ENCODE data around the gene MAP2K2.

Gene MAP2K2

DNA sequence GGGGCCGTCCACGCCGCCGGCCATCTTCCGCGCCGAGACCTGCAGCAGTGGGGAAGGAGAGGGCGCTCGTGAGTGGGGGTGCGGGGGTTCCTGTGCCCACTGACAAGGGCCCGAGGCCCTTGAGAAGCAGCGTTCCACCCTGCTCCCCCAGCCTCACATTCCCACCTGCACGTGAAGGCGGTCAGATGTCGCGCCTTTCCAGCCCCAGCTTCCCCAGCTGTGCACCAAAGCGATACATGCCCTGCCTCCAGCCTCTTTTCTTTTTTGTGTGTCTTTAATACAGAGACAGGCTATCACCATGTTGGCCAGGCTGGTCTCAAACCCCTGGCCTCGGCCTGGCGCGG lies 68.7 kb downstream of the MAP2K2 start:
- no peak overlapping the region for H3K4me3 ChIP-seq (ENCODE audit: low read depth, low read length)
- TF ChIP-seq, protein P1, sequence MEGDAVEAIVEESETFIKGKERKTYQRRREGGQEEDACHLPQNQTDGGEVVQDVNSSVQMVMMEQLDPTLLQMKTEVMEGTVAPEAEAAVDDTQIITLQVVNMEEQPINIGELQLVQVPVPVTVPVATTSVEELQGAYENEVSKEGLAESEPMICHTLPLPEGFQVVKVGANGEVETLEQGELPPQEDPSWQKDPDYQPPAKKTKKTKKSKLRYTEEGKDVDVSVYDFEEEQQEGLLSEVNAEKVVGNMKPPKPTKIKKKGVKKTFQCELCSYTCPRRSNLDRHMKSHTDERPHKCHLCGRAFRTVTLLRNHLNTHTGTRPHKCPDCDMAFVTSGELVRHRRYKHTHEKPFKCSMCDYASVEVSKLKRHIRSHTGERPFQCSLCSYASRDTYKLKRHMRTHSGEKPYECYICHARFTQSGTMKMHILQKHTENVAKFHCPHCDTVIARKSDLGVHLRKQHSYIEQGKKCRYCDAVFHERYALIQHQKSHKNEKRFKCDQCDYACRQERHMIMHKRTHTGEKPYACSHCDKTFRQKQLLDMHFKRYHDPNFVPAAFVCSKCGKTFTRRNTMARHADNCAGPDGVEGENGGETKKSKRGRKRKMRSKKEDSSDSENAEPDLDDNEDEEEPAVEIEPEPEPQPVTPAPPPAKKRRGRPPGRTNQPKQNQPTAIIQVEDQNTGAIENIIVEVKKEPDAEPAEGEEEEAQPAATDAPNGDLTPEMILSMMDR (IDR thresholded peaks at IDR 0.05; ENCODE audit: low read depth, low read length), result no peak
- DNase-seq (ENCODE audit: low read depth, low spot score), result no peak
- in situ Hi-C loops (cut with HindIII; ENCODE audit: low sequenced_read_pairs), result no loop called here

DNA sequence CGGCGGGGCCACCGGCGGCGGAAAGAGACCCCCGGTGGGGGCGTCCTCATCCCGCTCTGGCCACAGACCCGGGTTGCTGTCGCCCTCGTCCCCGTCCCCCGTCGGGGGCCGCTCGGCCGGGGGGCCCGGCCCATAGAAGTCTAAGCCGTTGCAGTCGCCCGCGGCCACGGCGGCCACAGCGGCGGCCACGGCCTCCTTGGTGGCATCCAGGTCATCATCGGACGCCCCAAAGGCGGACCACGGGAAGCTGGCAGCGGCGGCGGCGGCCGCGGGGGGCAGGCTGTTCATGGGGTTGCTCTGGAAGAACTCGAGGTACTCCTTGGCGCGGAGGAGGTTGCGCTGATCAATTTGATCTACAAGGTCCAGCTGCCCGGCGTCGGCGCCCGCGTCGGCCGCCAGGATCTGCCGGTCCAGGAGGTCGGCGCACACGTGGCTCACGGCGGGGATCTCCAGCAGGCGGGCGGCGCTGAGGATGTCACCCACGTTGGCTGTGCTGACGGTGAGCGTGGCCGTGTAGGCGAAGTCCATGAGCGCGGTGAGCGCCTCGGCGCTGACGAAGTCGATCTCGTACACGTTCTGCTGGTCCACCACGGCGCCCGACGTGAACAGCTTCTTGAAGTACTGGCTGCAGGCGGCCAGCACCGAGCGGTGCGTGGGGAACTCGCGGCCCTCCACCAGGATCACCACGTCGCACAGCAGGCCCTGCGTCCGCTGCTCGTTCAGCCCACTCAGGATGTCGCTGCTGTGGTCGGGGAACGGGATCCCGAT lies 69.3 kb downstream of the MAP2K2 start:
- TF ChIP-seq, protein P1 (IDR thresholded peaks at IDR 0.05; ENCODE audit: low read depth, low read length), result no peak
- DNase-seq (ENCODE audit: low read depth, low spot score), result no peak
- in situ Hi-C loops (cut with HindIII; ENCODE audit: low sequenced_read_pairs), result no loop called here
- no peak overlapping the region for H3K4me3 ChIP-seq (ENCODE audit: low read depth, low read length)

DNA sequence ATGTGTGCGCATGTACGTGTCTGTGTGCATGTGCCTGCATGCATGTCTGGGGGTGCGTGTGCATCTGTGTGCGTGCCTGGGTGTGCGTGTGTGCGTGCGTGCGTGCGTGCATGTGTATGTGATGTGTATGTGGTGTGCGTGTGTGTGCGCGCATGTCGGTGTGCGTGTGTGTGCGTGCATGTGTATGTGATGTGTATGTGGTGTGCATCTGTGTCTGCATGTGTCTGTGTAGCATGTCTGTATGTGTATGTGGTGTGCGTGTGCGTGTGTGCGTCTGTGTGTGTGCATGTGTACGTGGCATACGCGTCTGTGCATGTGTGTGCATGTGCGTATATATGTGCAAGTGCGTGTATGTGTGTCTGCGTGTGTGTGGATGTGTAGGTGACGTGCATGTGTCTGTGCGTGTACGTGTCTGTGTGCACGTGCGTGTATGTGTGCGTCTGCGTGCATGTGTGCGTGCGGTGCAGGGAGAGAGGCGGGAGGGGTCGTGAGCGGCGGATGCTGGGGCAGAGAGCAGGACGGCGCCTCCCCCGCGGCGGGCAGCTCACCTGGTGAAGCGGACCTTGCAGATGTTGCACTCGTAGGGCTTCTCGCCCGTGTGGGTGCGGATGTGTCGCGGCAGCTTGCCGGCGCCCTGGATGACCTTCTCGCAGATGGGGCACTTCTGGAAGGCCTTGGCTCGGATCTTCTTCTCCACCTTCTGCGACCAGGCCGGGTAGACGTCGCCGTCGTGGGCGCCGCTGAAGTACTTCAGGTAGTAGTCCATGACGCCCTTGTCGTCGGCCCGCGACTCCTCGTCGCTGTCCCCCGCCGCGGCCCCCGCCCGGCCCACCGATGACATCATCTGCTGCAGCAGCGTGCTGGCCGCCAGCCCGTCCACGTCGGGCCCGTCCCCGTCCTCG lies 70.2 kb downstream of the MAP2K2 start:
- TF ChIP-seq, protein P1 (IDR thresholded peaks at IDR 0.05; ENCODE audit: low read depth, low read length), result no peak
- H3K4me3 ChIP-seq (ENCODE audit: low read depth, low read length), result no peak overlapping the region
- DNase-seq (ENCODE audit: low read depth, low spot score), result no peak
- in situ Hi-C loops (cut with HindIII; ENCODE audit: low sequenced_read_pairs), result no loop called here

DNA sequence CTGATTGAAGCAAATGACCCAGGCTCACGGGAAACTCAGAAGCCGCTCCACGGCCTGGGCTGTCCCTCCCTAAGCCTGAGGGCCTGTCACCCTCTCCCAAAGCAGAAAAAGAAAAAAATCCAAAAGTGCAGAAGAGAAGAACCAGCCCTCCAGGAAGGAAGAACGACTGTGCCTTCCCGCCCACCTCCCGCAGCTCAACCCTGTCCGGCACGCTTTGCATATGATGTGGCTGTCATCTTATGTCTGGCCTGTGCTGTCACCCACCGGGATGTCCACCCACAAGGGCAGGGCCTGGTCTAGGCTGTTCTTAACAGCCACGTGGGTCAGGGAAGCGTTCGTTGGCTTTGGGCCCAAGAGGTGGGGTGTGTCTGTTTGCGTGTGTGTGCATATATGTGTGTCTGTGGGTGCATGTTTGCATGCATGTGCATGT lies 70.9 kb downstream of the MAP2K2 start:
- in situ Hi-C loops (cut with HindIII; ENCODE audit: low sequenced_read_pairs), result no loop called here
- DNase-seq (ENCODE audit: low read depth, low spot score), result no peak

DNA sequence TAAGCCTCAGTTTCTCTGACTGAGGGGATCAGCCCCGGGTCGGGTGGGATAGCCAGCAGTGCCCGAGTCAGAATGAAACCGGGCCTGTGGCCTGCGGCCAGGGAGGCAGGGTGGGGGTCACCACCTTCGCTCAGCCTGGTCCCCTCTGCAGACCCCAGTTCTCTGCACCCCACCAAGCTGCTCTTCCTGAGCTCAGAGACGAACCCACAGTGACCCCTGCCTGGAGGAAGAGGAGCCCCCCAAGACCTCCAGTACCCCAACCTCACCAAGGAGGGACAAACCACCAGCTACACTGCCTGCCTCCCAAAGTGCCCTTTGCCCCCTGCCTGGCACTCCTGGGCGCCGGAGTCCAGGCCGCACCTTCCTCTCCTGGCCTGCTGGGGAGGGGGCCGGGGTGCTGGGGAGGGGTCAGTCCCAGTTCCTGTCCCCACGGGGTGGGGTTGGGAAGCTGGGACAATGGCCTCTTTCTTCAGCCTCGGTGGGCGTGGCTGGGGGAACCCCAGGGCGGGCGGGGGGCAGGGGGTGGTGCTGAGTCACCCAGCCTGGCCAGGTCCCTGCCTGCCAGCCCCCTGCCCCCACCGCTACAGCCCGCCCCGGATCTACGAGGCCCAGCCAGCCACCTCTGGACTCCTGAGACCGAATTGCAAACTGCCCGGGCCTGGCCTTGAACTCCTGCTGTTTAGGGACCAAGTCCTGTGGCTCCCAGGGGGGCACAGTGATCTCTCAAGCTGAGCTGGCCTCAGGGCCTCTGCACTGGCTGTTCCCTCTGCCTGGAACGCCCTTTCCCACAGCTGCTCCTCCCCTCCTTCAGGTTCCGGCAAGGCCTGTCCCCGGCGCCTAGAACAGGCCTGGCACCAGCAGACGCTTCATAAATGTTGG lies 71.6 kb downstream of the MAP2K2 start:
- H3K4me3 ChIP-seq (ENCODE audit: low read depth, low read length), result no peak overlapping the region
- in situ Hi-C loops (cut with HindIII; ENCODE audit: low sequenced_read_pairs), result no loop called here
- TF ChIP-seq, protein P1 (IDR thresholded peaks at IDR 0.05; ENCODE audit: low read depth, low read length), result no peak
- DNase-seq (ENCODE audit: low read depth, low spot score), result no peak

More for the DNA sequence above, 70.9 kb downstream of the MAP2K2 start:
- TF ChIP-seq, protein P1 (IDR thresholded peaks at IDR 0.05; ENCODE audit: low read depth, low read length), result no peak
- no peak overlapping the region for H3K4me3 ChIP-seq (ENCODE audit: low read depth, low read length)

All from astrocyte of the spinal cord (primary cell).